ENCODE measurements around the gene ARID2. TPM values are rescaled to one million over a fixed set of nuclear protein-coding genes. Genes with fewer than 3 reads are reported as not detected.

ARID2 gene
- total RNA-seq, 1 donor from 2014 or later: 45.5 TPM

DNA sequence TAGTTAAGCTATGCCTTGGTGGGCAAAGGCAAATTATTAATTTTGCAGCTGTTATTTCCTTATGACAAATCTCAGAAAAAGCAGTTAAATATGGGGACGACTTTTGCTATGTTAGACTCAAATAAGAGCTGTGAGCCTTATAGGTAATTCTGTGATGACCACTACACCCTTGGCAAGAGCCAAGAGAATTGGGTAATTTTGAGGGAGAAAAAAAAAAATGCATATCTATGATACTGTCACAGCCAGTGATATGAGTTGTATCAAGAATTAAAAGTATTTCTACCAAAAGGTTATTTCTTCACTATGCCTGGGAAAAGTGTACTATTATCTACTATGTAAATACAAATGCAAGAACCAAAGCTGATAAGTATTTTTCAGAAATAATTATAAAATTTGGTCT, 216.9 kb downstream of the ARID2 start:
- Mint-ChIP-seq H3K4me1 (ENCODE audit: low read depth, unreplicated experiment) (no peaks in the 10 kb centered on the region), H3K27me3 (ENCODE audit: unreplicated experiment) (no peaks in the 10 kb centered on the region), H3K4me3 (ENCODE audit: unreplicated experiment) (no peak overlapping the region), H3K36me3 (ENCODE audit: unreplicated experiment) (no peaks in the 10 kb centered on the region), H3K27ac (ENCODE audit: unreplicated experiment) (no peak overlapping the region), H3K9me3 (ENCODE audit: unreplicated experiment) (no peaks in the 10 kb centered on the region)
- no peak for DNase-seq
- TF ChIP-seq, protein P1, sequence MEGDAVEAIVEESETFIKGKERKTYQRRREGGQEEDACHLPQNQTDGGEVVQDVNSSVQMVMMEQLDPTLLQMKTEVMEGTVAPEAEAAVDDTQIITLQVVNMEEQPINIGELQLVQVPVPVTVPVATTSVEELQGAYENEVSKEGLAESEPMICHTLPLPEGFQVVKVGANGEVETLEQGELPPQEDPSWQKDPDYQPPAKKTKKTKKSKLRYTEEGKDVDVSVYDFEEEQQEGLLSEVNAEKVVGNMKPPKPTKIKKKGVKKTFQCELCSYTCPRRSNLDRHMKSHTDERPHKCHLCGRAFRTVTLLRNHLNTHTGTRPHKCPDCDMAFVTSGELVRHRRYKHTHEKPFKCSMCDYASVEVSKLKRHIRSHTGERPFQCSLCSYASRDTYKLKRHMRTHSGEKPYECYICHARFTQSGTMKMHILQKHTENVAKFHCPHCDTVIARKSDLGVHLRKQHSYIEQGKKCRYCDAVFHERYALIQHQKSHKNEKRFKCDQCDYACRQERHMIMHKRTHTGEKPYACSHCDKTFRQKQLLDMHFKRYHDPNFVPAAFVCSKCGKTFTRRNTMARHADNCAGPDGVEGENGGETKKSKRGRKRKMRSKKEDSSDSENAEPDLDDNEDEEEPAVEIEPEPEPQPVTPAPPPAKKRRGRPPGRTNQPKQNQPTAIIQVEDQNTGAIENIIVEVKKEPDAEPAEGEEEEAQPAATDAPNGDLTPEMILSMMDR (IDR thresholded peaks at IDR 0.05; ENCODE audit: partially characterized antibody, unreplicated experiment): no peak

GRCh38 chr12:45948546-45948945, 219.0 kb downstream of the ARID2 start:
- no peak for DNase-seq
- TF ChIP-seq, protein P1 (IDR thresholded peaks at IDR 0.05; ENCODE audit: partially characterized antibody, unreplicated experiment): no peak
- H3K9me3 Mint-ChIP-seq (ENCODE audit: unreplicated experiment): no peaks in the 10 kb centered on the region
- no peaks in the 10 kb centered on the region for H3K4me1 Mint-ChIP-seq (ENCODE audit: low read depth, unreplicated experiment)
- H3K4me3 Mint-ChIP-seq (ENCODE audit: unreplicated experiment): no peak overlapping the region
- H3K27me3 Mint-ChIP-seq (ENCODE audit: unreplicated experiment): no peaks in the 10 kb centered on the region
- no peak overlapping the region for H3K27ac Mint-ChIP-seq (ENCODE audit: unreplicated experiment)
- H3K36me3 Mint-ChIP-seq (ENCODE audit: unreplicated experiment): no peaks in the 10 kb centered on the region

Measured in glutamatergic neuron (in vitro differentiated cells).